Islet of Langerhans (tissue), 1 donor: ENCODE measurements around the gene RHOT1.
A peak's percentile ranks its signal among the peaks of the same experiment; 100 is the strongest.
"Not testable (repeated sequence)": the region's sequence is repeated elsewhere in the genome, so short reads cannot be mapped to it uniquely, and the experiment has no call there.

Experiments used
- FAIRE-seq: peaks from one replicate; lab custom pipeline; 2011; peaks lifted over from hg19 to GRCh38; lab: Jason Lieb, UNC

Gene RHOT1

DNA sequence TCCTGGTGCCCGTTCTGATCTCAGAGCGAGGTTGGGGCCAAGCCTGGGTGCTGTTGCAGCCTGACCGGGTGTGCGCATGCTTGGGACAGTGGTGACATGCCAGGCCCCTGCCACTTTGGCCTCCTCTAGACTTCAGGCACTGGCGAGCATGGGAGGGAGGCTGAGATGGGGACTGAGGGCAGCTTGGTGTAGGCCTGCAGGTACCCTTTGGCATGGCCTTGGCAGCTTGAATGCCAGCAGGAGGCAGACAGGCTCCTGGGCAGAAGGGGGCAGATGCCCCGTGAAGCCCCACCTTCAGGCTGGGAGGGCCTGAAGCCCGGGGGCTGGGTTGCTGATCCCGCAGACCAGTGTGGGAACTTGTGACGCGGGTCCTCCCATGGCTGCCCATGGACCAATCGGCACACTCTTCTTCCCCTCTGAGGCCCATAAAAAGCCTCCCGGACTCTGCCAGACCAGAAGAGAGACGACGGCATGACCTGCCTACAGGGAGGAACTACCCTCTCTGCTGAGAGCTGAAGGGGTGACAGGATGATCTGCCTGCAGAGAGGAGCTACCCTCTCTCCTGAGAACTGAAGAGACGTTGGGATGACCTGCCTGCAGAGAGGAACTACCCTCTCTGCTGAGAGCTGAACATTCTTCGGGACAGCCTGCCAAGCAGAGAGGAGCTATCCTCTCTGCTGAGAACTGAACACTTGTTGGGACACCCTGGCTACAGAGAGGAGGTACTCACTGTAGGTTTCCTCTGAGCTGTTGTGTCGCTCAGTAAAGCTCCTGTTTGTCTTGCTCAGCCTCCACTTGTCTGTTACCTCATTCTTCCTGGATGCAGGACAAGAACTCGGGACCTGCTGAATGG, 17.5 kb downstream of the RHOT1 start:
- FAIRE-seq, result no peak

DNA sequence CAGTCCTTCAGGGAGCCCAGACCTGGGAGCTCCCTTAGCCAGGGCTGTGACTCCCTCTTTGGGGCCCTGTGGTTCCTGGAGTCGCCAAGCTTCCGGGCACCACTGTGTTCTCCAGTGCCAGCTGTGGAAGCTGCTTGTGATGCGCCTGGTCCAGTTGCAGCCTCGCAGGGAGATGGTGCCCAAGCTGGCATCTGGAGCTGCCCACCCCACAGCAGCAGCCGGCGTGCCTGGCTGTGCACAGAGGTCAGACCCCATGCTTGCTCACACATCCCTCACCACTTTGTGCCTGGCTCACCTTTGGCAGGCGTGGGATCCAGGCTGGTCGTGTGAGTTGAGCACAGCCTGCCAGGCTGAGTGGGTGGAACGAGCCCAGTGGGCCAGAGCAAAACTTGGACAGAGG, 18.2 kb downstream of the RHOT1 start:
- FAIRE-seq, result no peak

DNA sequence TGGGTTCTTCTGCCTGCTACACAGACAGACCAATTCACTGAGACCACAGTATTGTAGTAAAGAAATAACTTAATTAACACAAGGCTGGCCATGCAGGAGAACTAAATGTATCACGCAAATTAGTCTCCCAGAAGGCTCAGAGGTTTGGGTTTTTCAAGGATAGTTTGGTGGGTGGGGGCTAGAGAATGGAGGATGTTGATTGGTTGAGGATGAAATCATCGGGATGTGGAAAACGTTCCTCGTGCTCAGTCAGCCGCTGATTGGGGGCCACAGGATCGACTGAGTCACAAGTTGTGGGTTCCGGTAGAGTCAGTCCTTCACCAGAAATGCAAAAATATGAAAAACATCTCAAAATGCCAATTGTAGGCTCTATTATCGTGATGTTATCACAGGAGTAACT, 18.7 kb downstream of the RHOT1 start:
- FAIRE-seq, result no peak

DNA sequence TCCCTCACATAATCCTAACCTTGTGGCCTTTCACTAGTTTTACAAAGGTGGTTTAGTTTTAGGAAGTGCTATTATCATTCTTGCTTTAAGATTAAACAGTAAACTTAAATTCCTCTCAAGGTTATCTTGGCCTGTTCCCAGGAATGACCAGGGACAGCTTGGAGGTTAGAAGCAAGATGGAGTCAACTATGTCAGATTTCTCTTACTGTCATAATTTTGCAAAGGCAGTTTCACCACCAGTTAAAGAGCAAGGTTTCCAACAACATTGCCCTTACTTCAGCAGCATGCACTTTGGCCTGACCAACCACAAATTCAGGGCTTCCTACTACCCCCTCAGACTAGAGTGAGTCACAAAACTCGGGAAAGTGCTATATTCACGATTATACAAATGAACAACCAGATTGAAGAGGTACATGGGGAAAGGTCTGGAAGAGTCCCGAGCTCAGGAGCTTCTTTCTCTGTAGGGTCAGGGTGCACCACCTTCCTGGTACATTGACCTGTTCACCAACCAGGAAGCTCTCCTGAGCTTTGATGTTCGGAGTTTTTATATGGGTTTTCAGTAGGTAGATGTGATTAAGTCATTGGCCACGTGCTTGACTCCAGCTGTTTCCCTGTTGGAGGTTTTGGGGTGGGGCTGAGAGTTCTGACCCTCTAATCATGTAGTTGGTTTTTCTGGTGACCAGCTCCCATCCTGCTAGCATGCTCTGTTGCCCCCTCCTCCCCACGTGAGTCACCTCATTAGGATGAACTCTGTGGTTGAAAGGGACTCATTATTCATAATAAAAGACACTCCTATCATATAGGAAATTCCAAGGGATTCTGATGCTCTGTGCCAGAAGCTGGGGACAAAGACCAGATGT, 19.4 kb downstream of the RHOT1 start:
- FAIRE-seq, result no peak

DNA sequence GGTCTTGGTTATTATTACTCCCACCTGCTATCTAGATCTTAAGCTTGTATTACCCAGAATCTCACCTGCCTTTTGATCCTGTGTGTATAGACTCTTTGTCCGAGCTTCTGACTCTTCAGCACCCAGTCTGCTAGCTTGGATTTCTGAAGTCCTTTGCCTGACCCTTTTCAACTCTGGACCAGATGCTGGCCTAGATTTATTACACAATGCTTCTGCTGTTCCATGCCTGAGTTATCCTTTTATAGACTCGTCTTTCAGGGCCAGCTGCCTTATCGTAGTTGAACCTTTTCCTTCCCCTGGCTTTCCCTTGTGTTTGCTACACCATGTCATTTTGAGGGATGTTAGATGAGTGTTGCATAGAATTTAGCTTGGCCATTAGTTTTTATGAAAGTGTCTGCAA, 32.6 kb downstream of the RHOT1 start:
- FAIRE-seq, result no peak

DNA sequence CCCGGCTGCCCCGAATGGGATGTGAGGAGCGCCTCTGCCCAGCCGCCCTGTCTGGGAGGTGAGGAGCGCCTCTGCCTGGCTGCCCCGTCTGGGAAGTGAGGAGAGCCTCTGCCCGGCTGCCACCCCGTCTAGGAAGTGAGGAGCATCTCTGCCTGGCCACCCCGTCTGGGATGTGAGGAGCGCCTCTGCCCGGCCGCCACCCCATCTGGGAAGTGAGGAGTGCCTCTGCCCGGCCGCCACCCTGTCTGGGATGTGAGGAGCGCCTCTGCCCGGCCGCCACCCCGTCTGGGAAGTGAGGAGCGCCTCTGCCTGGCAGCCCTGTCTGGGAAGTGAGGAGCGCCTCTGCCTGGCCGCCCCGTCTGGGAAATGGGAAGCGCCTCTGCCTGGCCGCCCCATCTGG, 36.4 kb downstream of the RHOT1 start:
- not testable (repeated sequence) for FAIRE-seq

DNA sequence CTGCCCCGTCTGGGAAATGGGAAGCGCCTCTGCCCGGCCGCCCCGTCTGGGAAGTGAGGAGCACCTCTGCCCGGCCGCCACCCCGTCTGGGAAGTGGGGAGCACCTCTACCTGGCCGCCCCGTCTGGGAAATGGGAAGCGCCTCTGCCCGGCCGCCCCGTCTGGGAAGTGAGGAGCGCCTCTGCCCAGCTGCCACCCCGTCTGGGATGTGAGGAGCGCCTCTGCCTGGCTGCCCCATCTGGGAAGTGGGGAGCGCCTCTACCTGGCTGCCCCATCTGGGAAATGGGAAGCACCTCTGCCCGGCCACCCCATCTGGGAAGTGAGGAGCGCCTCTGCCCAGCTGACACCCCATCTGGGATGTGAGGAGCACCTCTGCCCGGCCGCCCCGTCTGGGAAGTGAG, 36.8 kb downstream of the RHOT1 start:
- FAIRE-seq, result not testable (repeated sequence)

DNA sequence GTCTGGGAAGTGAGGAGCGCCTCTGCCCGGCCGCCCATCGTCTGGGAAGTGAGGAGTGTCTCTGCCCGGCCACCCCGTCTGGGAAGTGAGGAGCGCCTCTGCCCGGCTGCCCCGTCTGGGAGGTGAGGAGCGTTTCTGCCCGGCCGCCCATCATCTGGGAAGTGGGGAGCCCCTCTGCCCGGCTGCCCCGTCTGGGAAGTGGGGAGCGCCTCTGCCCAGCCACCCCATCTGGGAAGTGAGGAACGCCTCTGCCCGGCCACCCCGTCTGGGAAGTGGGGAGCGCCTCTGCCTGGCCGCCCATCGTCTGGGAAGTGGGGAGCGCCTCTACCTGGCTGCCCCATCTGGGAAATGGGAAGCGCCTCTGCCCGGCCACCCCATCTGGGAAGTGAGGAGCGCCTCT, 37.2 kb downstream of the RHOT1 start:
- FAIRE-seq, result not testable (repeated sequence)

DNA sequence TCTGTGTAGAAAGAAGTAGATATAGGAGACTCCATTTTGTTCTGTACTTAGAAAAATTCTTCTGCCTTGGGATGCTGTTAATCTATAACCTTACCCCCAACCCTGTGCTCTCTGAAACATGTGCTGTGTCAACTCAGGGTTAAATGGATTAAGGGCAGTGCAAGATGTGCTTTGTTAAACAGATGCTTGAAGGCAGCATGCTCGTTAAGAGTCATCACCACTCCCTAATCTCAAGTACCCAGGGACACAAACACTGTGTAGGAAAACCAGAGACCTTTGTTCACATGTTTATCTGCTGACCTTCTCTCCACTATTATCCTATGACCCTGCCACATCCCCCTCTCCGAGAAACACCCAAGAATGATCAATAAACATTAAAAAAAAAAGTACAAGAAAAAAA, 38.0 kb downstream of the RHOT1 start:
- FAIRE-seq, result not testable (repeated sequence)

DNA sequence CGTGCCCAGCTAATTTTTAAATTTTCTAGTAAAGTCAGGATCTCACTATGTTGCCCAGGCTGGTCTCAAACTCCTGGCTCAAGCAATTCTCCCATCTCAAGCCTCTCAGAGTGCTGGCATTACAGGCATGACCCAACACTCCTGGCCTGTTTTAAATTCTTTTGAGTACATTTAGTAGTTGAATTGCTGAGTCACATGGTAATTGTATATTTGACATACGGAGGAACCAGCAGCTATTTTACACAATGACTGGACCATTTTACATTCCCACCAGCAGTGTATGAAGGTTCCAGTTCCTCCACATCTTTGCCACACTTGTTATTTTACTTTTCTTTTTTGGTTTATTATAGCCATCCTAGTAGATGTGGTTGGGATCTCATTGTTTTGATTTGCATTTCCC, 43.6 kb downstream of the RHOT1 start:
- no peak for FAIRE-seq

DNA sequence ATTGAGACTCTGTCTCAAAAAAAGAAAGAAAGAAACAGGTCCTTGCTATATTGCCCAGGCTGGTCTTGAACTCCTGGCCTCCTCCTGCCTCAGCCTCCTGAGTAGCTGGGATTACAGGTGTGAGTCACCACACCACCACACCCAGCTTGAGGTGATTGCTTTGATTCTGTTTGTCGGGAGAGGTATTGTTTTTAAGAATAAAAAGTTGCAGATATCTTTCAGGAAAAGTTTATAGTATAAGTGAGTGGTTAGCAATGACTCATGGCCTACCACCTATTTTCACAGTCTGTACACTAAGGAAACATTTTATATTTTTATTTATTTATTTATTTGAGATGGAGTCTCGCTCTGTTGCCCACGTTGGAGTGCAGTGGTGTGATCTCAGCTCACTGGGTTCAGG, 45.0 kb downstream of the RHOT1 start:
- FAIRE-seq, result no peak

DNA sequence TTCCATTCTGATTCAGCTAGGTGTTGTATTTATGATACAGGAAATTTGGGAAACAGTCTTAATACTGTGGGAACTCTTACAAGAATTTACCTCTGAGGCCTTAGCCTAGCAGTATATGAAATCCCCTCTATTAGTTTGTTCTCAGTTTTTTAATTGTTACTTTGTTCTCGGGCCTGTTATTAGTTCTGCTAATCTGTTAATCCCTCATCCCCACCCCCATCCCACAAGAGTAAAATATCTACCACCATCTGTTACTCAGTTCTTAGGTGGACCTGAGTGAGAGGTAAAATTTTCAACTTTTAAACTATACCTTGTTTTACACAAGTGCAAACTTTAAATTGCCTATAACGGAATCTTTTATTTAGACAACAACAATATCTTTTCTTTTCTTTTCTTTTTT, 47.0 kb downstream of the RHOT1 start:
- no peak for FAIRE-seq

DNA sequence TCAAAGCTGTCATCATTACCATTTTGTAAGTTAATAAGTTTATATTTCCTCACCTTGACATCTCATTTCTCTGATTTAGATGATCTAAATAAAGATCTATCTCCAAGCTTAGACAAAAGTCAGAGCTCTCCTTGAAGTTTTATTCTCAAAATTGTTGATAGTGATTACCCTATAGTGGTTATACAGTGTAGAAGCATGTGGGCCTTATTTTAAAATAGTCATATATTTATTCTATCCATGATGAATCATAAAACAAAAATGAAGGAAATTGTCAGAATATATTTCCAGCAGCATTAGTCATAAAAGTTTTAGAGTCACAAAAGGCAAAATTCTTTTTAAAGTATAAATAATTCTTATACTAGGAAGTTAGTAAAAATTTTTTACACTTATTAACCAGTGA, 49.0 kb downstream of the RHOT1 start:
- peak; percentile 13 for FAIRE-seq

DNA sequence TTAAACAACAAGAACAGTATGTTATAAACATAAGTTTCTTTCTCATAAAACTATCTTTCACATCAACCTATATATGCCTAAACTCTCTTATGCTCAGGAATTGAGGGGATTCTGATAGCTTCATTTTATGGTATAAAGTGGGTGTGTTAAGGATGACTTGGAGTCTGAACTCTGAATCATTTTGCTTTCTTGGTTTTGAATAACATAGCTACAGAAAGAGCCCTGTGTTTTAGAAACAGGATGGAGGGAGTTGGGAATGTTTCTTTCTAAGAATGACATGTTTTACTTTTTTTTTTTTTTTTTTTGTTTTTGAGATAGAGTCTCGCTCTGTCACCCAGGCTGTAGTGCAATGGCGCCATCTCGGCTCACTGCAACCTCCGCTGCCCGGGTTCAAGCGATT, 50.1 kb downstream of the RHOT1 start:
- FAIRE-seq, result no peak

DNA sequence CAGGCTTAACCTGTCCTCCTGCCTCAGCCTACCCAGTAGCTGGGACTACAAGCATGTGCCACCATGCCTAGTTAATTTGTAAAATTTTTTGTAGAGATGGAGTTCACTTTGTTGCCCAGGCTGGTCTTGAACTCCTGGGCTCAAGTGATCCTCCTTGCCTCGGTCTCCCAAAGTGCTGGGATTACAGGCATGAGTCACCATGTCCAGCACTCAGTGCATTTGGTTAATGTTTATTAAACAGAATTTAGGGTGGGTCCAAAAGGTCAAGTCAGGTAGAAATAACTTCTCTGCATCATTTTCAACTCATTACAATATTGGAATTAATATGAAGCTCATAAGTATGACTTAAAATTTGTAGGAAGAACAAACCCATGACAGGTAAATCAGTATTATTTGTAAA, 55.7 kb downstream of the RHOT1 start:
- FAIRE-seq, result no peak

DNA sequence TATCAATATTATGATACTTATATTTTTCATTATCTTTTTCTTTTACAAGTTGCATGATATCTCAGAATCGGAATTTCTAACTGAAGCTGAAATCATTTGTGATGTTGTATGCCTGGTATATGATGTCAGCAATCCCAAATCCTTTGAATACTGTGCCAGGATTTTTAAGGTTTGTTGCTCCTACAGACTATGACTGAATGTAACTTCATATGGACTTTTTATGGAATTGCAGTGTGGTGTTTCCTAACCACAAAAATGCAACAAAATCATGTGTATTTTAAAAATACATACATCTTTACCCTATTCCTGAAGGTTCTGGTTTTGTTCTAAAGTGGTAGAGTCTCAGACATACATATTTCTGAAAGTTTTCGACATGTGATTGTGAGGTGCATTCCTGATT, 64.6 kb downstream of the RHOT1 start:
- FAIRE-seq, result peak; percentile 9

DNA sequence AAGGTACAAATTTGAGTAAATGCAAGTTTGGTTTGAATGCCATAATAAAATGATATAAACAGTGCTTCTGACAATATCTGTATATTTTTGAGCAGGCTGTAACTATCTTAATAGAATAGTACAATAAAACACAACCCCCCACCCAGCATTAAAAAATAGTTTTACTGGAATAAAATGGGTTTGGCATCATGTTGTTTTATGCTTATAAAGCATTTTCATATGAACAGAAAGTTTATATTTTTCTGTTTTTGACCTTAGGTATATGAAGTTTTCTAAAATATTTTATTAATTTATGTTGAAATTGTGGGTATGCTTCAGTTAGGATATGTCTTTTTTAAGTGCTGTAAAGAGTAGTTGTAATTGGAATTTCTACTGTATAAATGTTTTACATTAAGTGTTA, 66.1 kb downstream of the RHOT1 start:
- peak; percentile 61 for FAIRE-seq

DNA sequence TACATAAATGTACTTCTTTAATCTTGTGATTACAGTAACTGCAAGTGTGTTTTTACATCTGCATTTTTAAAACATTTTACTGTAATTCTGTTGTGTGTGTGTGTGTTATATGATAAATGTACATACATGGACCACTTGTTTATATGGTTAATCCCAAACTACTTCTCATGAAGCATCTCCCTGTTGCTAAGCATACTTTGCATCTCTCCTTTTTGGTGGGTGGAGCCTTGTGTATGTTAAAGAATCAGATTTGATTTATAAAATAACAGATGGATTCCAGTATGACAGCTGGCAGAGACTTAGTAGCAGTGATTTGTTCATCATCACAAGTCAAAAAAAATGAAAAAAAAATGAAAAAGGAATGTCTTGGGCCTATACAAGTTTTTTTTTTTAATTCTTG, 67.3 kb downstream of the RHOT1 start:
- no peak for FAIRE-seq

DNA sequence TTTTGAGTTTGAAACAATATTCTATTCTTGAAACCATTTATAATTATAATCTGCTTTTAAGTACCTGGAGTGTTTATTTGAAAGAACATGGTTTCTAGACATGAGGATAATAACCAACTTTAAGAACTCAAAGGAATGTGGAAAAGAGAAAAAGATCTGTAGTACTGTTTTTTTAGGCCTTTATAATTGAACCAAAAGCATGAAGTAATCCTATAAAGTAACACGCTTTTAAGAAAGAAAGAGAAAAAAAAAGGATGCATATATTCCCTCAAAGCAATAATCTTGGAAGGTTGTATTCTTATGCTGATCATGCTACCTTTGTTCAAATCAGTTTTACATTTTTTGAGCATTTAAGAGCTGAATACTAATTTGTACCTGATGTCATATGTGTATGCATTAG, 69.4 kb downstream of the RHOT1 start:
- FAIRE-seq, result no peak

DNA sequence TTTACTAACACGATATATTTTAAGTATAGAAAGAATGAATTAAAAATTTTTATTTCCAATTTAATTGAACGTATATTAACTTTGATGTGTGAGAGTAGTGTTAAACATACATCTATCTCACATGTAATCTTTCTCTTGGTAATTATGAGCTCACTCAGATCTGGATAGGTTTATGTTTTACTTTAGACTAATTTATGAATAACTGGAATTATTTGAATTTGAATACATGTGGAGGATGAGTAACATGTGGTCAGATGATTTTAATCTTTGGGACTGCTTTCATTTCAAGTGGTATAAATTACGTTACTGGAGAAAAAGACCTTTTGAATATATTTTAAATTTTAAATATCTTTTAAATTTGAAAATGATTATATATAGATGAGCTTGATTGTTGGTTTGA, 73.4 kb downstream of the RHOT1 start:
- FAIRE-seq, result no peak

DNA sequence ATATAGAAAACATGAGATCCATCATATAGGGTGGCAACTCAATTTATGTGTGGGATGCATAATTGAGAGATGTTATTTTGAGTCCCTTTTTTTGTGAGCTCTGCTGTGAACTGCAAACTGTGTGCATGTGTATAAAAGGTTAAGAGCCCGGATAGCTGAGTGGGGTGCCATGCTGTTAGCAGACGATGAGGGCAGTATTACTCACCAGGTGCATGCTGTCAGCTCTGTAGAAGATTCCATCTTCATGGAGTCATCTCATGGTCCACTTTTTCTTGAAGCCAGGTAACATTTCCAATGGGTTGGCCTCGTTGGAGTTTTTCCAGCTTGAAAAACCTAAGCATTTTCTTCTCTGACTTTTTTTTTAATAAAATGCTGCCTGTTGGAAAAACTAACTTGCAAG, 80.3 kb downstream of the RHOT1 start:
- FAIRE-seq, result no peak

DNA sequence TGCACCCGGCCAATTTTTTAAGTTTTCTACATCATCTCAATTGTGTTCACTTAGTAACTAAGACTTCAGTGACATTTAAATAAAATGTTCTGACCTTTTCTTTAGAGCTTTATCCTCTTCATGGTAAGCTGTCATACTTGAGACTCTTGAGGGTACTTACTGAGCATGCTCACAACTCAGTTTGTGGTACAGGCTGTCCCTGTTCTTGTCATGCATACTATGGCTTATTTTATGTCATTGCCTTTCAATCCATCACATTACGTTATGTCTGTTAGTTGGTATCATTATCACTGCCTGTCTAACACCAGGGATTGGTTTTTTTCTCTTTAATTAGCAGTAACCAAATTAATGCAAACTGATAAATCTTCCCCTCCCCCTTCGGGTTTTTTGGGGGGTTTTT, 81.4 kb downstream of the RHOT1 start:
- no peak for FAIRE-seq

DNA sequence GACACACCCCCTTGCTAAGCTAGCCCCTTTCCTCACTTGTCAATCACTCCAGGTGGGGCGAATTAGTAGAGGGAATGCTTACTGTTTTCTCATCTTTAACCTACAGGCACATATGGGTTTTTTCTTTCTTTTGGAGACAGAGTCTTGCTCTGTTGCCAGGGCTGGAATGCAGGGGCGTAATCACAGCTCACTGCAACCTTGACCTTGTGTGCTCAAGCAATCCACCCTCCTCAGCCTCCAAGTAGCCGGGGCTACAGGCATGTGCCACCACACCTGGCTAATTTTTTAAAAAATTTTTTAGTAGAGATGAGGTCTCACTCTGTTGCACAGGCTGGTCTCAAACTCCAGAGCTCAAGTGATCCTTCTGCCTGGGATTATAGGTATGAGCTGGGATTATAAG, 84.6 kb downstream of the RHOT1 start:
- FAIRE-seq, result no peak

DNA sequence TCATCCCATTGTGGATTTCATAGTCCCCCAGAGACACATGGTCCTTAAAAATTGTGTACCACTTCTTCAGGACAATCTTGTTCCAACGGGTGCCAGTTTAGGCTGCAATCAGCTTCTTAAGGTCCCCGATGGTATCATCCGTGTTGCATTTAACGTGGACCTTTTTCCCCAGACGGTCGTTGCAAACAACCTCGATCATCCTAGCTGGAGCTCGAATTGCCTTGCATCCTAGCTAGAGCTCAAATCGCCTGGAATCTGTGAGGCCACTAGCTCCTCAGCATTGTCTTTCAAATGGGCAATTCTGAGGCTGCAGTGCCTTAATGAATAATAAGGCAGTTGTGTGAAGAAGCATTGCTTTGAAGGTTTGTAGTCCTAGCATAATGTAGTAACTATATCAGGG, 85.6 kb downstream of the RHOT1 start:
- FAIRE-seq, result no peak
